Astrocyte (in vitro differentiated cells and primary cell): ENCODE data around the gene RAB37.

ENCODE experiments used
- CTCF ChIP-seq: IDR thresholded peaks from 2 replicates; pipeline ENCODE4 v1.5.1; 2011; ENCODE audit warnings: low read depth, mild to moderate bottlenecking, inconsistent platforms, low read length, moderate library complexity; ENCODE audit not compliant: insufficient read depth
- EZH2 ChIP-seq: IDR thresholded peaks from 2 replicates; pipeline ENCODE4 v1.6.1; 2012; ENCODE audit warnings: mild to moderate bottlenecking, low read length, inconsistent platforms; ENCODE audit not compliant: insufficient read depth

GRCh38 chr17:74712301-74712700 lies 24.8 kb upstream of the RAB37 start:
- TF ChIP-seq CTCF, result no peak
- no peak for TF ChIP-seq EZH2
